SK-N-MC (cell line): ENCODE measurements around the gene TAF1.
"Not testable (repeated sequence)": the region's sequence is repeated elsewhere in the genome, so short reads cannot be mapped to it uniquely, and the experiment has no call there.

Experiments
- DNase-seq: peaks from one replicate; pipeline ENCODE4 v3.0.0-alpha.2; 2011; ENCODE audit warnings: low read depth, low spot score
- H3K27ac ChIP-seq: fragments of 200-600 bp; sonication (generic); 2 replicates; pipeline ENCODE4 v1.5.1; 2016; ENCODE audit warnings: mixed run types
- H3K36me3 ChIP-seq: fragments of 200-600 bp; sonication (generic); 2 replicates; pipeline ENCODE4 v1.6.1; 2017; ENCODE audit warnings: antibody characterized with exemption, low read length, mixed read lengths; ENCODE audit not compliant: insufficient read depth
- H3K4me3 ChIP-seq: fragments of 200-600 bp; sonication (generic); 2 replicates; pipeline ENCODE4 v1.5.1; 2016
- H3K9ac ChIP-seq: fragments of 200-600 bp; sonication (generic); 2 replicates; pipeline ENCODE4 v1.8.0; 2017; ENCODE audit warnings: mixed run types, mixed read lengths; ENCODE audit not compliant: insufficient read length
- H3K9me3 ChIP-seq: fragments of 200-600 bp; sonication (generic); 2 replicates; pipeline ENCODE4 v1.6.1; 2017; ENCODE audit warnings: low read depth, mild to moderate bottlenecking, antibody characterized with exemption, low read length, moderate library complexity, mixed read lengths
- EZH2 ChIP-seq: fragments of 200-600 bp; sonication (generic); IDR thresholded peaks from one replicate; pipeline ENCODE4 v1.6.1; 2017; ENCODE audit warnings: antibody characterized with exemption
- FOXP2 ChIP-seq: optimal IDR thresholded peaks from 2 replicates; pipeline ENCODE3; 2011; ENCODE audit warnings: mild to moderate bottlenecking, moderate library complexity; ENCODE audit not compliant: insufficient read depth; ENCODE audit errors: extremely low read length, control extremely low read depth
- POLR2AphosphoS5 ChIP-seq: IDR thresholded peaks from 2 replicates; pipeline ENCODE4 v1.6.1; 2012; ENCODE audit warnings: mild to moderate bottlenecking, low read depth, low read length, borderline replicate concordance

Gene TAF1

DNA sequence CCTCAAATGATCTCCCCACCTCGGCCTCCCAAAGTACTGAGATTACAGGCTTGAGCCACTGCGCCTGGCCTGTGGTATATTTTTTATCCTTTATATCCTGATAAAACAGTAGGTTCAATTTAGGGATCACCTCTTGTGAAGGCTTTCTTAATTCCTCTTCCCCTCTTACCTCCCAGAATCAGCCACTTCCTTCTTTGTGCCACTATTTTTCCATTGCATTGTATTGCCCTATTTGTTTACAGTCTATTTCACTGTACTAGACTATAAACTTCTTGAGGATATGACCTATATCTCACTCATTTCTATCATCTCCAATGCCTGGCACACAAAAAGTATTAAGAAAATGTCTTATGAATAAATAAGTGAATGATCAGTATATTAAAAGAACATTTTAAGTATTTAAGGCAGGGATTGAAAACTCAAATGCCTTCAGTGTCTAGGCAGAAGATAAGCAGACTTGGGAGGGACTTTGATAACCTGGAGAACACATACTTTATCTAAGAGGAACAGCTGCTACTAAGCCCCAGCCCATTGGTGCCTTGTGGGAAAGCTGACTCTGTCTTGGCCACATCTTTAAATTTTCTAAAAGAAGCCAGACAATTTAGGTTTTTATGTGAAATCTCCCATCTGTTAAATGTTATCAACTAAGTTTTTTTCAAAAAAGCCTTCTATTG is 84.4 kb downstream of the TAF1 start:
- no peak overlapping the region for H3K9ac ChIP-seq

DNA sequence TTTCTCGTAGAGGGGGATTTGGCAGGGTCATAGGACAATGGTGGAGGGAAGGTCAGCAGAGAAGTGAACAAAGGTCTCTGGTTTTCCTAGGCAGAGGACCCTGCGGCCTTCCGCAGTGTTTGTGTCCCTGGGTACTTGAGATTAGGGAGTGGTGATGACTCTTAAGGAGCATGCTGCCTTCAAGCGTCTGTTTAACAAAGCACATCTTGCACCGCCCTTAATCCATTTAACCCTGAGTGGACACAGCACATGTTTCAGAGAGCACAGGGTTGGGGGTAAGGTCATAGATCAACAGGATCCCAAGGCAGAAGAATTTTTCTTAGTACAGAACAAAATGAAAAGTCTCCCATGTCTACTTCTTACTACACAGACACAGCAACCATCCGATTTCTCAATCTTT is 85.4 kb downstream of the TAF1 start:
- H3K9ac ChIP-seq, result not testable (repeated sequence)
- peaks cover 17% of the 10 kb centered on the region for H3K36me3 ChIP-seq

More for the DNA sequence above, 84.4 kb downstream of the TAF1 start:
- Histone ChIP-seq H3K4me3 (no peak overlapping the region), H3K27ac (no peak overlapping the region), H3K9me3 (no peaks in the 10 kb centered on the region), H3K36me3 (peaks cover 9% of the 10 kb centered on the region; the same call in 1 of the 2 replicates)
- TF ChIP-seq EZH2 (no peak), FOXP2 (no peak), POLR2AphosphoS5 (no peak)
- DNase-seq, result no peak

DNA sequence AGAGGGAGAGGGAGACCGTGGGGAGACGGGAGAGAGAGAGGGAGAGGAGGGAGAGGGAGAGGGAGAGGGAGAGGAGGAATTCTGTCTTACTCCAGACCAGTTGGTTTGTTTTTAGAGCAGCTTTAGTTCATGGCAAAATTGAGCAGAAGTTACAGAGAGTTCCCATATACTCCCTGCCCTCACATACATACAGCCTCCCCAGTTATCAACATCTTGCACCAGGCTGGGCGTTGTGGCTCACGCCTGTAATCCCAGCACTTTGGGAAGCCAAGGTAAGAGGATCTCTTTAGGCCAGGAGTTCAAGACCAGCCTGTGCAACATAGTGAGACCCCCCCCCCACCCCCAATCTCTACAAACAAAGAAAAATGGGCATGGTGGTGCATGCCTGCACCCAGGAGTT is 86.9 kb downstream of the TAF1 start:
- H3K36me3 ChIP-seq, result peaks cover 29% of the 10 kb centered on the region
- H3K9ac ChIP-seq, result no peak overlapping the region
- DNase-seq, result no peak
- TF ChIP-seq FOXP2 (no peak), POLR2AphosphoS5 (no peak), EZH2 (no peak)
- H3K9me3 ChIP-seq, result no peaks in the 10 kb centered on the region
- H3K27ac ChIP-seq, result no peak overlapping the region
- no peak overlapping the region for H3K4me3 ChIP-seq

More for the DNA sequence above, 85.4 kb downstream of the TAF1 start:
- DNase-seq, H3K27ac ChIP-seq, H3K4me3 ChIP-seq, H3K9me3 ChIP-seq: not testable (repeated sequence)

DNA sequence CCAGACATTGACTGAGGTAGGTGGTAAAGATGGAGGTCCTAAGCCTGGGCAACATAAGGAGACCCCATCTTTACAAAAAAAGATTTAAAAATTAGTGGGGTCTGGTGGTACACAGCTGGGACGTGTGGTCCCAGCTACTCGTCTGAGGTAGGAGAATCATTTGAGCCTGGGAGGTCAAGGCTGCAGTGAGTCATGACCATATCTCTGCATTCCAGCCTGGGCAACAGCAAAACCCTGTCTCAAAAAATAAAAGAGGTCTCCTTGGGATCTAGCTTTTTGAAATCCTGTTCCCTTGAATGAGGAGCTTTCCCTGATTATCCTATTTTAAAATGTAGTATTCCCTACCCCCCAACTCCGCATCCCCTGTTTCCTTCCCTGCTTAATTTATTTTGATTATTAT is 88.1 kb downstream of the TAF1 start:
- Histone ChIP-seq H3K9me3 (no peaks in the 10 kb centered on the region), H3K9ac (no peak overlapping the region), H3K4me3 (no peak overlapping the region), H3K27ac (no peak overlapping the region), H3K36me3 (peaks cover 38% of the 10 kb centered on the region)
- no peak for TF ChIP-seq POLR2AphosphoS5
- no peak for TF ChIP-seq FOXP2
- no peak for DNase-seq

DNA sequence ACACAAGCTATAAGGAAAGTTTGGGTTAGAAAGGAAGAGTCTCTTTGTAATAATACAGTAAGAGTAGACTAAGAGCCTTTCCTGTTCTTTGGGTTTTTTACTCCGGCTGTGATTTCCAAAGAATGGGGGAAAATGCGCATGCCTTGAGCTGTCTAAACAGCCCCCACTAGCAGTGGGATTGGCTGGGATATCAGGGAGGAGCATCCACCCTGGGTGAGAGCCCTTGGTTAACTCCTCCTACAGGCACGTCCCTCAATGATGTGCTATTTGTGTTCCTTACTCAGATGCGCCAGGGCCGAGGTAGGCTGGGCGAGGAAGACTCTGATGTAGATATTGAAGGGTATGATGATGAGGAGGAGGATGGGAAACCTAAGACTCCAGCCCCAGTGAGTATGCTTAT is 92.7 kb downstream of the TAF1 start:
- no peak overlapping the region for H3K9ac ChIP-seq
- H3K4me3 ChIP-seq, result no peak overlapping the region
- H3K9me3 ChIP-seq, result no peaks in the 10 kb centered on the region
- peaks cover 74% of the 10 kb centered on the region for H3K36me3 ChIP-seq
- H3K27ac ChIP-seq, result no peak overlapping the region
- no peak for TF ChIP-seq EZH2
- TF ChIP-seq FOXP2, result no peak
- no peak for TF ChIP-seq POLR2AphosphoS5
- no peak for DNase-seq

DNA sequence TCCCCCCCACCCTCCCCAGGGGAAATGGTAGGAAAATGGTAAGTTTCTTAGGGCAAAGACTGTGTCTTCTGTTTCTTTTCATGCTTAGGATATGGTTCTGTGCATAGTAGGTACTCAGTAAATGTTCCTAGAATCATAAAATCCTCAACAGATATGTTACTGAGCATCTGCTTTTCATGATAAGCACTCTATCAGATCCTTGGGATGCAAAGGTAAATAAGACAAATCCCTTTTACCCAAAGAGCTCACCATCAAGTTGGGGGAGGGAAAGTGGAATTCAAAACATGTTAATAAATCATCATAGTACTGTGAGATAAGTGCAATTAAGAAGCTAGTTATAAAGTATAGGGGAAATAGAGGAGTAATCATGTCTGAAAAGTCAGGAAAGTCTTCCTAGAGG is 98.8 kb downstream of the TAF1 start:
- Histone ChIP-seq H3K9me3 (no peaks in the 10 kb centered on the region), H3K4me3 (no peak overlapping the region), H3K27ac (no peak overlapping the region), H3K9ac (no peak overlapping the region), H3K36me3 (peaks cover 33% of the 10 kb centered on the region)
- DNase-seq, result no peak
- TF ChIP-seq POLR2AphosphoS5 (no peak), FOXP2 (no peak)

DNA sequence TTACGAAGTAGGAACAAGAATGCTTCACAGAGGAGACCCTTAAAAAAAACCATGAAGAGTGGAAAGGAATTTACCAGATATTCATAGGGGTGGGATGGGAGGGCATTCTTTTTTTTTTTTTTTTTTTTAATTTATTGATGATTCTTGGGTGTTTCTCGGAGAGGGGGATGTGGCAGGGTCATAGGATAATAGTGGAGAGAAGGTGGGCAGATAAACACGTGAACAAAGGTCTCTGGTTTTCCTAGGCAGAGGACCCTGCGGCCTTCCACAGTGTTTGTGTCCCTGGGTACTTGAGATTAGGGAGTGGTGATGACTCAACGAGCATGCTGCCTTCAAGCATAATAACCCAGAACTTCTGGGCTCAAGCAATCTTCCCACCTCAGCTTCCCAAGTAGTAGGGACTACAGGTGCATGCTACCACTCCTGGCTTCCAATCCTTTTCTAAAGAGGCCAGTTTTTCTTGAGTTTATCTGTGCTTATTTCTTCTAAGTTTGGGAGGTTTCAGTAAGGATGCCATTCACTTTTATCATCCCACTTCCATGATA is 100.9 kb downstream of the TAF1 start:
- H3K9me3 ChIP-seq, result no peaks in the 10 kb centered on the region
- peaks cover 13% of the 10 kb centered on the region for H3K36me3 ChIP-seq
- no peak overlapping the region for H3K27ac ChIP-seq
- no peak overlapping the region for H3K4me3 ChIP-seq
- no peak overlapping the region for H3K9ac ChIP-seq
- no peak for TF ChIP-seq FOXP2
- TF ChIP-seq EZH2, result no peak
- no peak for TF ChIP-seq POLR2AphosphoS5
- DNase-seq, result no peak

DNA sequence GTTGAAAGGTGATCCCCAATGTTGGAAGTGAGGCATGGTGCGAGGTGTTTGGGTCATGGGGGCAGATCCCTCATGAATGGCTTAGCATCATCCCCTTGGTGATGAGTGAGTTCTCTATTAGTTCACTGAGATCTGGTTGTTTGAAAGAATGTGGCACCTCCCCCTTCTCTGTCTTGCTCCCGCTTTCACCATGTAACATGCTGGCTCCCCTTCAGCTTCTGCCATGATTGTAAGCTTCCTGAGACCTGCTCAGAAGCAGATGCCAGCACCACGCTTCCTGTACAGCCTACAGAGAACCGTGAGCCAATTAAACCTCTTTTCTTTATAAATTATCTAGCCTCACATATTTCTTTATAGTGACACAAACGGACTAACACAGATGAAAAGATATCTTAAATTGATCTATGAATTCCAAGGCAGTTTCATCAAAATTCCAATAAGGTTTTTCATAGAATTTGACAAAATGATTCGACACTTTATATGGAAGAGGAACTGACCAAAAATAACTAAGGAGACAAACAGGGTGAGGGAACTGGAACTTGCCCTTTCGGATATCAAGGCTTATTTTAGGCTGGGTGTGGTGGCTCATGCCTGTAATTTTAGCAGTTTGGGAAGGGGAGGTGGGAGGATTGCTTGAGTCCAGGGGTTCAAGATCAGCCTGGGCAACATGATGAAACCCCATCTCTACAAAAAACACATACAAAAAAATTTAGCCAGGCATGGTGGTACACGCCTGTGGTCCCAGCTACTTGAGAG is 109.8 kb downstream of the TAF1 start:
- Histone ChIP-seq H3K9me3 (no peaks in the 10 kb centered on the region), H3K9ac (no peak overlapping the region), H3K4me3 (no peak overlapping the region), H3K36me3 (no peaks in the 10 kb centered on the region), H3K27ac (no peak overlapping the region)
- no peak for DNase-seq
- no peak for TF ChIP-seq FOXP2
- no peak for TF ChIP-seq EZH2
- no peak for TF ChIP-seq POLR2AphosphoS5
